Right renal cortex interstitium (tissue), 3 donors: ENCODE results near the gene STIM2. TPM values are rescaled to one million over a fixed set of nuclear protein-coding genes. Genes with fewer than 3 reads are reported as not detected.
"Not testable (repeated sequence)": the region's sequence is repeated elsewhere in the genome, so short reads cannot be mapped to it uniquely, and the experiment has no call there.

Source experiments
- DNase-seq, 3 donors: peaks; one replicate each; pipeline ENCODE4 v3.0.0-alpha.2; 2013; ENCODE audit warnings: low read depth in 3 of 3, low spot score in 2 of 3
- polyA plus RNA-seq, 3 donors: library from polyadenylated mRNA; unstranded; fragments of 120-200 nt; gene quantifications; one replicate each; pipeline ENCODE4 v1.2.1, GENCODE V29; 2013; ENCODE audit not compliant: insufficient read length in 3 of 3

STIM2 gene
- polyA plus RNA-seq, 3 donors = 37.5 to 40.3 (median 38.7) TPM

- DNase-seq = no peak
Observed at GRCh38 chr4:26947318-26947717, 86.7 kb downstream of the STIM2 start.

DNA sequence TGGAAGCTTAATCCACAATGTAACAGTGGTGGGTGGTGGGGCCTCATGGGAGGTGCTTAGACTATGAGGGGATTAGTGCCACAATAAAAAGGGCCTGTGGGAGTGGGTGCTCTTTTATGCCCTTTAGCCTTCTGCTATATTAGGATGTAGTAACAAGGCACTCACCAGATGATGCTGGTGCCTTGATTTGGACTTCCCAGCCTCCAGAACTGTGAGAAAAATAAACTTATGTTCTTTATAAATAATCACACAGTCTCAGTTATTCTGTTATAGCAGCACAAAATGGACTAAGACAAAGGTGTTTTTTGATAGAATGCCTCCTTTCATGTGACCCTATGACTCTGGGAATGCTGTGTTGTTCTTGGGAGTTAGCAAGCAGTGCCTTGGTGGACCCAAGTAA is 89.8 kb downstream of the STIM2 start:
- DNase-seq = no peak

GRCh38 chr4:26952891-26953290 is 92.2 kb downstream of the STIM2 start:
- DNase-seq = no peak

- no peak for DNase-seq
Observed at GRCh38 chr4:26953366-26953765, 92.7 kb downstream of the STIM2 start.

GRCh38 chr4:26953770-26954423 is 93.3 kb downstream of the STIM2 start:
- DNase-seq = no peak

- DNase-seq = no peak
Observed at GRCh38 chr4:26955241-26955640, 94.6 kb downstream of the STIM2 start.

DNA sequence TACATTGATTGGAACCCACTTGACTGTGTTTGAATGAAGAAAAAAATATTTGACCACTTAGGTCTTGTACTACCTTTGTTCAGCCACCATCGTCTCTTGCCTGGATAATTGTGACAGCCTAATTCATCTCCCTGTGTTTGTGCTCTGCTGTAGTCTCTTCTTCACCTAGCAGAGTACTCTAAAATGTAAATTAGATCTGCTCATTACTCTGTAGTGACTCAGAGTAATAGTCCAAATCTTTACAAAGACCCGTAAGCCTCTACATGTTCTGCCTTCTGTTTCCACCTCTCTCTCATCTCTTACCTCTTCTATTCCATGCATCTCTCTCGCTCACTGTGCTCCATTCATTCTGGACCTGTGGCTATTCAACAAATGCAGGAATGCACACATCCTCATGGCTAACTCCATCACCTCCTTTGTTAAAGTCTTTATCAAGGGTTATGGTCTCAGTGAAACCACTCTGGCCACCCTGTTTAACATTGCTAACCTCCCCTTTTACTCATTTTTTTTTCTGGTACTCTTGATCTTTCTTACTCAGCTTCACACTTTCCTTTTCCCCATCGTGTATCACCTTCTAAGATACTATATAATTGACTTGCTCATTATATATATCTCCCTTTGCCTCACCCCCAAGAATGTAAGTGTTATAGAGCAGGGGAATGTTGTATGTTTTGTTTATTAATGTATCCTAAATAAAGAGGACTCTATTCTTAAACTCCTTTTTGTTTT is 98.4 kb downstream of the STIM2 start:
- no peak for DNase-seq

GRCh38 chr4:26959654-26960047 is 99.0 kb downstream of the STIM2 start:
- DNase-seq = no peak

DNA sequence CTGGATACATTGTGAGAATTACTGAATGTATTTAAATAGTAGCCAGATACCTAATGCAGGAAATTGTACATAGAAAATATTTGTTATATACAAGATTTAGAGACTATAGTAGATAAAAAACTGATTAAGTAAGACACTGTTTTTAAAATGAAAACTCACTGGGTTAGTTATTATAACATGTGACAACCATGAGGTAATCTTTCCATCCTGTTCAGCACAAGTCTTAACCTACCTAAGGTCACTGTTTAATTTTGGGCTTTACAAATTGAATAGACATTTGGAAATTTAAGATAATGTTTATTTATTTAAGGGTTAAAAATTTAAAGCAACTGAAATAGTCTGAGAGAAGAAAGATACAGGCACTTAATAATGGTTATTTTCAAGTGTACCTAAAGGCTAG is 102.1 kb downstream of the STIM2 start:
- DNase-seq = no peak

DNA sequence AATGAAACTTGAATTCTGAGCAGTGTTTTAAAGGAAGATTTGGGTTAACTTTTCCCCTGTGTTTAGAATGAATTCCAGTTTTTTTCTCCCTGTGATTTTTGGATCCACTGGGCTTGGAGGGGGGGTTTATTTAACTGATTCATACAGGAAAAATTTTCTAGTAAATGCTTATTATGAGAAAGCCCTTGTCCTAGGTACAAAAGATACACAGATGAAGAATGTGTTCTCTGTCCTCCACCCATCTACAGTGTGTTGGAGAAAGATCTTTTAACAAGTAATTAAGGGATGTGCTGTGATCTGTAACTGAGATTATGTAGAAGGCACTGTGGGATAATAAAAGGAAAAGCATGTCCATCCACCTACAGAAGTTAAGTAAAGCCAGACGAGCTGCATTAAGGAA is 103.9 kb downstream of the STIM2 start:
- DNase-seq = no peak

GRCh38 chr4:26964994-26965393 is 104.4 kb downstream of the STIM2 start:
- DNase-seq = no peak

DNA sequence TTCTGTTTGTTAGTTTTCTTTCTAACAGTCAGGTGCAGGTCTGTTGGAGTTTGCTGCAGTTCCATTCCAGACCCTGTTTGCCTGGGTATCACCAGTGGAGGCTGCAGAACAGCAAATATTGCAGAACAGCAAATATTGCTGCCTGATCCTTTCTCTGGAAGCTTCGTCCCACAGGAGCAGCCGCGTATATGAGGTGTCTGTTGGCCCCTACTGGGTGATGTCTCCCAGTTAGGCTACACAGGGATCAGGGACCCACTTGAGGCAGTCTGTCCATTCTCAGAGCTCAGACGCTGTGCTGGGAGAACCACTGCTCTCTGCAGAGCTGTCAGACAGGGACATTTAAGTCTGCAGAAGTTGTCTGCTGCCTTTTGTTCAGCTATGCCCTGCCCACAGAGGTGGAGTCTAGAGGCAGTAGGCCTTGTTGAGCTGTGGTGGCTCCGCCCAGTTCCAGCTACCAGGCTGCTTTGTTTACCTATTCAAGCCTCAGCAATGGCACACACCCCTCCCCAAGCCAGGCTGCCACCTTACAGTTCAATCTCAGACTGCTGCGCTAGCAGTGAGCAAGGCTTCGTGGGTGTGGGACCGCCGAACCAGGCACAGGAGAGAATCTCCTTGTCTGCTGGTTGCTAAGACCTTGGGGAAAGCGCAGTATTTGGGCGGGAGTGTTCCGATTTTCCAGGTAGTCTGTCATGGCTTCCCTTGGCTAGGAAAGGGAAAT is 115.0 kb downstream of the STIM2 start:
- not testable (repeated sequence) for DNase-seq

DNA sequence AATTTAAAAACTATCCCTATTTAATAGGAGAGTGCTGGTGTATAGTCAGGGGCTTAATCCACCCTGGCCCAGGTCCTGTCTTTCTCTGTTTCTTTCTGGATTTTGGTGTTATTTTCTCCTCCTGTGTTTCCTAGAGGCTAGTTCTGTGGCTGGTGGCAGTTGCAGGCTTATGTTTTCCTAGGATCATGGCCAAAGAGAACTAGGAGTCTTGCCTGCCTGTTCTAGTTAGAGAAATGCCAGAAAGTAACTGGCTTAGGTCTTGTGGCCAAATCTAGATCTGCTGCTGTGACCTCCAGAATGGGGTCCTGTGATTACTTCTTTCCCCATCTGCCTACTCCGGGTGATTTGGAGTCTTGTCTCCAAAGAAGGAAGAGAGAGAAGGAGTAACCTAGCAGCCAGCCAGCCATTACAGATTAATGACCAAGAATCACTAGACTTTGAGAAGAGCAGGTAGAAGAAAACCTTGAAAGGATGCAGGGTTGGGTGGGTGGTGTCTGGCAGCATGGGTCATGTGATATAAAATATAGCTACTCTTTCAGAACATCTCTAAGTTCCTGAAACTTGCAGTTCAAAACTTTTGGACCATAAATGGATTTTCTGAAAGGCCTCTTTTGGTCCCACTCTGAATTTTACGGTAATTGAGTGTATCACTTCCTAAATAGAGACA is 117.9 kb downstream of the STIM2 start:
- no peak for DNase-seq

DNA sequence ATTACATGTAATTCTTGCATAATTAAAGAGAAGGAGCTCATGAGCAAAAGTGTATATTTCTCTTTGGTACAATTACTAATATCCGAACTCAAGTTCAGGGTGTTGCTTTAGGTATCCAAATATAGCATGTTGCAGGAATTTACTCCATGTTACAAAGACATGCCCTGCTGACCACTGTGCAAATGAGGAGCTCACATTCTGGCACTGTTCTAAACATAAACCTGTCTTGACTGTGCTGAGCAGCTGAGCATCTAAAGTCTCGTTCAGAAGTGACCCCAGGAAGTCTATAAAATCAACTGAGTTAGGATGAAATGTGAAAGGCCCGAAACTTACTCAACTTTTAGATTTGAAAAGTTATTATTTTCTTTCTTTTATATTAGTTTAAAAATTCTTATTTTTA is 124.3 kb downstream of the STIM2 start:
- DNase-seq = no peak

- no peak for DNase-seq
Observed at GRCh38 chr4:26985873-26986272, 125.2 kb downstream of the STIM2 start.

GRCh38 chr4:26987191-26987590 is 126.5 kb downstream of the STIM2 start:
- DNase-seq = no peak

DNA sequence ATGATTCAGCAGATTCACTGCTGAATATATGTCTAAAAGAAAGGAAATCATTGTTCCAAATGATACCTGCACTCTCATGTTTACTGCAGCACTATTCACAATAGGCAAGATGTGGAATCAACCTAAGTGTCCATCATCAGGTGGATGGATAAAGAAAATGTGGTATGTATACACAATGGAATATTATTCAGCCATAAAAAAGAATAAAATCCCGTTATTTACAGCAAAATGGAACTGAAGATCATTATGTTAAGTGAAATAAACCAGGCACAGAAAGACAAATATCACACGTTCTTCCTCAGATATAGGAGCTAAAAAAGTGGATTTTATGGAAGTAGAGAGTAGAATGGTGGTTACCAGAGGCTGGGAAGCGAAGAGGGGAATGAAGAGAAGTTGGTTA is 130.4 kb downstream of the STIM2 start:
- no peak for DNase-seq

GRCh38 chr4:26992657-26993361 is 132.2 kb downstream of the STIM2 start:
- DNase-seq = no peak

- no peak for DNase-seq
Observed at GRCh38 chr4:26993539-26993938, 132.9 kb downstream of the STIM2 start.

DNA sequence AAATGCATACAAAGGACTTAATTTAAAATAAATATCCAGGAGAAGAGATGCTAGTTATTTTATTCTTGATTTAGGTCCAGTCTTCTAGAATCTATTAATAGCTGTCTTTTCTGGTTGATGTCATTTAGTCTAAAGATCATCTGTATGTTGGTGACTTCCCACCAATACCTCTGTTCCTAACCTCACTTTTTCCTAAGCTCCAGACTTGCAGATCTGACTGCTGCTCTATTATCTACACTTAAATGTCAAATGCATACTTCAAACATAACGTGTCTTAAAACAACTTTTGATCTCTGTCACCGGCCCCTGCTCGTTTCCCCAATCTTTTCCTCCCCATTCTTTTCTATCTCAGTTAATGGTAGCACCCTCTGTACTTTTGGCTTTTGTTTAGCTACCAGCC is 133.3 kb downstream of the STIM2 start:
- no peak for DNase-seq

- no peak for DNase-seq
Observed at GRCh38 chr4:26995316-26995715, 134.7 kb downstream of the STIM2 start.
